ENCODE measurements around the gene ACCS.

ACCS gene

GRCh38 chr11:44065841-44066731 lies at the start of gene ACCS:
Gene ACCS, plus strand, starts transcription at chr11:44066270. Its CDS starts 1,358 bp downstream, at chr11:44067628.
- DNase-seq (ENCODE audit: low read depth) = peak; percentile 95

DNA sequence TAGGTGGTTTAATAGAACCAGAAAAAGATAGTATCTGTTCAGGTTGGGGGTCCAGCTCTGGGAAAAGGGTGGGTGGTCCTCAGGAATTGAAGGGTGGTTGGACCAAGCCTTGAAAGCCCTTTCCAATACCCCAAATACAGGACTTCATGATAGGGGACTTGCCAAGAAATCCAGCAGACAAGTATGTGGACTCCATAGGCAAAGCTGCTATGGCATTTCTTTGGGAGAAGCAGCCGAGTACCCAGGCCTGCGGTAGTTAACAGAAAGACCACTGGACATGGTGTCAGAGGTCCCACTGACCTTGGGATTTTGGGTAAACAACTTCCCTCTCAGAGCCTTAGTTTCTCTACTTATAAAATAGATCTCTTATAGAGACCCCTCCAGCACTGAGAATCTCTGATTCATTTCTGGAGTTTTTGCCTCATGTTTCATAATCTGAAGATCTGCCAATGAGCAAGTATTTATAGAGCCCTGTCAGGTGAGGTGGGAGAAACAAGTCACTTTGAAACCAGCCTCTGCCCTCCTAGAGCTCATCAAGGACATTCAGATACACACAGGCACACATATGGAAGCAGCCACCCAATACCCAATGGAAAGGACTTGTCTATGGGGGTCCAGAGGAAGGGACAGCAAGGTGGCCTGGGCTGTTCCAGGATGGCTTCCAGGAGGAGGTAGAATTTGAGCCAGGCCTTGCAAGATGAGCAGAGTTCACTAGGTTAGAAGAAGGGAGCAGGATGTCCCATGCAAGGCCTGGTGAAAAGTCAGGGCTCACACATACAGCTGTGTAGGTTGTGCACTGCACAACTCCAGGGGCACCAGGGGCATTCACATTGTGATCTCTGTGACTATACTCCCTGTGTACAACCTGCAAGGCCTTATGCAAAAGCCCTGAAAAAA lies 49.3 kb upstream of the ACCS start:
- DNase-seq (ENCODE audit: low read depth) = no peak

- DNase-seq (ENCODE audit: low read depth) = no peak
Observed at GRCh38 chr11:44017443-44018126, 48.5 kb upstream of the ACCS start.

DNA sequence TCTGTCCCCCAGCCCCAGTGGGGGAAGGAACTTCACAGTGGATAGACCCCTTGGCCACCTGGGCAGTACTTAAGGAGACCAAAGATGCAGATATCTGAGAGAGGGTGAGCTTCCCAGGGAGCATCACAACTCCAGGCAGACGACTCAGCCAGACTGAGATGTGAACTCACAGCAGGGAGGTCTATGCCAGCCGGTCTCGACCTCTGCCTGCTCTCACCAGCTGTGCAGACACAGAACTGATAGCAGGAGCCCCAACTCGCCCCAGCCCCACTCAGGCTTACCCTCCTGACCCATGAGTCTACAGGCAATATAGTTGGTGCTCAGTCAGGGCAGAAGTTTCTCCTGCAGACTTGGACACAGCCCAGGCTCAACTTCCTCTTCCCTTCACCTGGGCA lies 47.9 kb upstream of the ACCS start:
- DNase-seq (ENCODE audit: low read depth) = no peak

GRCh38 chr11:44018829-44019228 lies 47.2 kb upstream of the ACCS start:
- no peak for DNase-seq (ENCODE audit: low read depth)

DNA sequence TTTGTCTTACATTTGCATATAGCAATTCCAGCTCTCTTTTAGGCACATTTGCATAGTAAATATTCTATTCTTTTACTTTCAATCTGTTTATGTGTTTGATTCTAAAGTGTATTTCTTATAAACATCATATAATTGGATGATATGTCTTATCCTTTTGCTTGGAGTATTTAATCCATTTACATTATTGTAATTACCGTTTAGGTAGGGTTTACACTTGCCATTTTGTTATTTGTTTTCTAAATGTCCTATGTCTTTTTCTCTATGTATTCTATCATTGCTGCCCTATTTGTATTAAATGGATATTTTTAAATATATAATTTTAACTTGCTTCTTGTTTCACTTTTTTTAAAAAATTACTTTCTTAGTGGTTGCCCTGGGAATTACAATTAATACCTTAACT lies 41.1 kb upstream of the ACCS start:
- DNase-seq (ENCODE audit: low read depth) = no peak

- DNase-seq (ENCODE audit: low read depth) = no peak
Observed at GRCh38 chr11:44025727-44026126, 40.3 kb upstream of the ACCS start.

- no peak for DNase-seq (ENCODE audit: low read depth)
Observed at GRCh38 chr11:44028401-44028800, 37.7 kb upstream of the ACCS start.

GRCh38 chr11:44028816-44029506 lies 37.1 kb upstream of the ACCS start:
- DNase-seq (ENCODE audit: low read depth) = no peak

DNA sequence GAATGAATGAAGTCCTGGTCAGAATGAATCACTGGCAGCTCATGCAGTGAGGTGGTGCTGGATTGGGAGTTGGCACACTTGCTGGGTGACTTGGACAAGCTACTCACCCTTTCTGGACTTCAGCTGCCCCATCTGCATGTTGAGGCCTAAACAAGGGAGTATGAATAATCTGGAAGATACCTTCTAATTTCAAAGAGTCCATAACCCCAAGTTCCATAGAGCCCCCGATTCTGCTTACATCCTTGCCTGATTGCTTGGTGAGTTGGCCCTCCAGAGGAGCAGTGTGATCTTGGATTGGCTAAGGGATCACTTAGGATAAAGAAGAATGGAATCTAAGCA lies 36.6 kb upstream of the ACCS start:
- no peak for DNase-seq (ENCODE audit: low read depth)

DNA sequence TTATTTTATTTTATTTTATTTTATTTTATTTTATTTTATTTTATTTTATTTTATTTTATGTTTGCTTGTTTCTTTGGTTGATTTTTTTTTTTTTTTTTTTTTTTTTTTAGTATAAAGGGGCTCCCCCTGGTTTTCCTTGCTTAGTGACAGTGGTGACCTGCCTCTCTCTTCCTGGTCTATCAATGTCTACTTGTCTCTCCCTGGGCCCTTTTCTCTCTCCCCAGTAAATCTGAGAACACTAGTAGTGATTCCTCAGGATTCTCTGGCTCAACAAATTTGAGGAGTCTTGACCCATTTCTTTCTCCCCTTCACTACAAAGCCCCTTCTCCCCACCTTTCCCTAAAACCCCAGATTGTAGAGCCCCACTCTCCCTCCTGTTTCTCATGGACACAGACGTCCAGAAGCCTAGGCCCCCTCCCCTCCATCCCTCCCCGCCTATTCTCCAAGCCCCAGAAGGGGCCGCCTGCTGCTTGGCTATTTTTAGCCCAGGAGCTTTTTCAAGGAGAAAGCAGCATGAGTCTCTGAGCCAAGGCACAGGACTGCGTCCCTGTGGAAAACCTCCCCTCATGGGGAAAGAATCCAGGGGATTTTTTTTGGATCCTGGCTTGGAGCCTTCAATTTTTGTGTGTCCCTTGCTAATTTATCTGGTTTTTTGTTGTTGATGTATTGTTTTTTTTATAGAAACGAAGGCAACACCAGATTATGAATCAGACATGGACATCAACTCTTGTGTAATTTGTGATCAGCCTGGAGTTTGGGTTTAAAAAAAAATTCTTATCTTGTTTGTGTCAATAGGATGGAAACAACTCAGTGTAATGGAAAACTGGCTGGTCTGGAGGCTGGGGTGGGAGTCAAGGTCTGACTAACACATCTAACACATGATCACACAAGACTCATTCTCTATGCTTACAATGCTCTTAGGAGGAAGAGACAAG lies 35.8 kb upstream of the ACCS start:
- DNase-seq (ENCODE audit: low read depth) = peak; percentile 64

DNA sequence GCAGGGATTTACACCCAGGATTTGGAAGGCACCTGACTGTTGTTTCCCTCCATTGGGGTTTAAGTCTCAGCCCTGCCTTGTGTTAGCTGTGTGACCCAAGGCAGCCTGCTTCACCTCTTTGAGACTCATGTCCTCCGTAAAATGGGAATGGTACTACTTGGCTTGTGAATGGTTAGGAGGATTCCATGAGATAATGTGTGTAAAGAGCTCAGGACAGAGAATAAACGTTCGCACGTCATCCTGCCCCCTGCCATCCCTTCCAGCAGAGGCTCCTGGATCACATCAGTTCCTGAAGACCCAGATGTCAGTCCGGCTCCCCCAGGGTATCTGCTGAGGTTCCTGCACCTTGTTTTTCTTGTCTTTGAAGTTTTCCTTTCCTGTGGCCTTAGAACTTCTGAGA lies 35.1 kb upstream of the ACCS start:
- no peak for DNase-seq (ENCODE audit: low read depth)

GRCh38 chr11:44031549-44031948 lies 34.5 kb upstream of the ACCS start:
- no peak for DNase-seq (ENCODE audit: low read depth)

DNA sequence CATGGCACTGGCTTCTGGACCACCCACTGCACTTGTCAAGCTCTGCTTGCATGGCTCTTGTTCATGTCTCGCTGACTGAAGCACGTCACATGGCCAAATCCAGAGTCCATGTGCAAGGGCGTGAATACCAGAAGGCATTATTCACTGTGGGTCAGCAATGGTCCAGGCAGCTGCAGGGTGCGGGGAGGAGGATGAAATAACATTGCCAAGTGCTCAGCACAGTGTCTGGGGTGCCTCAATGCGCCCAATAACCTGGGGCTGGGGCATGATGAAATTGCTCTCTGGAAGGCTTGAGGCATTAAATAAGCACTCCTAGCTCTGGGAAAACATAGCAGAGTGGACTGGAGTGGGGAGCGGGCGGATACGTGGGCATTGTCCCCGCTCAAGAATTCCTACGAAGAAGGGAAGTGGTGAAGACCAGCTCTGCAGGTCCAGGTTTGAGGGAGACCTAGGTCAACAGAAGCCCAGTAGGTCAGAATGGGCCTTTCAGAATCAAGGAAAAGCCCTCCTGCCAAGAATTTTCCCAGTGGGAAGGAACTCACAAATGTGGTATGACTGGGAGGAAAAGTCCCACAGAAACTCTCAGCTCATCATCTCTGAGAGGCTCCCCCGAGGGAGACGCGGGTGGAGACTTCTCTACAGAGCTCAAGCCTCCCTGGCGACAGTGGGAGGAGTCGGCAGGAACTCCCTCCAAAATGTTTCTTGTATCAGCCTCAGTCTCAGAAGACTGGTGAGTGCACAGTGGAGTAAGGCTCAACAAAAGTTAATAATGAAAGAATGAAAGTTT lies 33.6 kb upstream of the ACCS start:
- peak; percentile 25 for DNase-seq (ENCODE audit: low read depth)

DNA sequence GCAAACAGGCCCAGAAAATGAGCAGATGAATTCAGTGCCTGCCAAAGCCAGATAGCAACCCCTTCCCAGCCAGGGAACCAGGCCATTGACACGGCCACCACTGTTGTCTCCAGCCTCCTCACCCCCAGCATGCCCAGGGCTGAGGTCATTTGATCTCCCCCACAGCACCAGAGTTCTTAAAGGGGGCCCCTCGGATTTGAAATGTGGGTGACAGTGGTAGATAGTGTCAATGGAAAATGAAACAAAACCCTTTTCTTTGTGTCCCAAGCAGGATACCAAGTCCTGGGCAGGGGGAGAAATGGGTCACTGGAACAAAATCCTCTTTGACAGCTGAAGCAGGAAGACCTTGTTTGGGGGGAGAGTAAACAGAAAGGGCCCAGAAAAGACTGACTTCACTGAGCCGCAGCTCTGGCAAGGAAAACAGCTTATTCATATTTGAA lies 32.6 kb upstream of the ACCS start:
- no peak for DNase-seq (ENCODE audit: low read depth)

DNA sequence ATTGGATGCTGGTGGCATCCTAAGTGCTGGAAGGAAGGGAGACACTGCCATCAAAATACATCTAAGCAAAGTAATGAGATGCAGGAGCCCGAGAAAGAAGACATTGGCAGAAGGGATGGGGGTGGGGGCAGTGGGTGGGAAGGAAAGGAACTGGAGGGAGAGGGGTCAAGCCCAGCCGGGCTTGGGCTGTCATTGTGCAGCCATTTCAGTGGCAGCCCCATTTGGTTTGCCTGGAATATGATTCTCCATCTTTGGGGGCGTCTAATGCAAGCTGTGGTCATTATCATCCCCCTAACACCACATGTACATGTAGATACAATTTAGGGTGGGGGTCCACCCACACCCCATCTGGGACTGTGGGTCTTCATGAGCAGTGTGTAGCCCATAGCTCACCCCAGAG lies 32.2 kb upstream of the ACCS start:
- no peak for DNase-seq (ENCODE audit: low read depth)

DNA sequence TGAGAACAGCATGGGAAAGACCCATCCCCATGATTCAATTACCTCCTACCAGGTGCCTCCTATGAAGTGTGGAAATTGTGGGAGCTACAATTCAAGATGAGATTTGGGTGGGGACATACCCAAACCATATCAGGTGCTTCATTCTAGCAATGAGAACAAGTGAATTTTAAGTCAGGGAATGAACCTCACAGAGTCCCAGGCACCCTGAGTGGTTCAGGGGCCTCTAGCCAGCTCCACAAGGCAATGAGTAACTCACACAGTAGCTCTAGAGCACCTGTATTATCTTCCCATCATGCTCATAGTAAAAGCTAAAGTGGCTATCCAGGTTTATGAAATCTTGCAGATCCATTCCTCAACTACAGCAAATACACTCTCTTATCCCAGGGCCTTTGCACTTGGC lies 31.4 kb upstream of the ACCS start:
- no peak for DNase-seq (ENCODE audit: low read depth)

- DNase-seq (ENCODE audit: low read depth) = peak; percentile 86
Observed at GRCh38 chr11:44036811-44037657, 29.0 kb upstream of the ACCS start.

DNA sequence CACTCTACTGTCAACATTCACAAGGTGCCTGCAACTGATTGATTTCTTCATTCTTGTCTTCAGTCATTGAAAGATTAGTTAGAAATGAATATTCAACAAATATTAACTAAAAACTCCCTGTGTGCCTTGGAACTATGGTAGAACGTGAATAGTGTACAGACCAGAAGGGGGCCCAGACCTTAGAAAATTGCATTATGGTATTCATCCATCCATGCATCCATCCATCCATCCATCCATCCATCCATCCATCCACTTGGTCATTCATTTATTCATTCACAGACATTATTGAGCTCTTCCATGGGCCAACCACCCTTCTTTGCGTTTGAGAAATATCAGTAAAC lies 28.4 kb upstream of the ACCS start:
- no peak for DNase-seq (ENCODE audit: low read depth)

Data from iris pigment epithelial cell (primary cell).